Measurements from ENCODE around the gene NTN5.
"Not testable (repeated sequence)": the region's sequence is repeated elsewhere in the genome, so short reads cannot be mapped to it uniquely, and the experiment has no call there.

The NTN5 gene

DNA sequence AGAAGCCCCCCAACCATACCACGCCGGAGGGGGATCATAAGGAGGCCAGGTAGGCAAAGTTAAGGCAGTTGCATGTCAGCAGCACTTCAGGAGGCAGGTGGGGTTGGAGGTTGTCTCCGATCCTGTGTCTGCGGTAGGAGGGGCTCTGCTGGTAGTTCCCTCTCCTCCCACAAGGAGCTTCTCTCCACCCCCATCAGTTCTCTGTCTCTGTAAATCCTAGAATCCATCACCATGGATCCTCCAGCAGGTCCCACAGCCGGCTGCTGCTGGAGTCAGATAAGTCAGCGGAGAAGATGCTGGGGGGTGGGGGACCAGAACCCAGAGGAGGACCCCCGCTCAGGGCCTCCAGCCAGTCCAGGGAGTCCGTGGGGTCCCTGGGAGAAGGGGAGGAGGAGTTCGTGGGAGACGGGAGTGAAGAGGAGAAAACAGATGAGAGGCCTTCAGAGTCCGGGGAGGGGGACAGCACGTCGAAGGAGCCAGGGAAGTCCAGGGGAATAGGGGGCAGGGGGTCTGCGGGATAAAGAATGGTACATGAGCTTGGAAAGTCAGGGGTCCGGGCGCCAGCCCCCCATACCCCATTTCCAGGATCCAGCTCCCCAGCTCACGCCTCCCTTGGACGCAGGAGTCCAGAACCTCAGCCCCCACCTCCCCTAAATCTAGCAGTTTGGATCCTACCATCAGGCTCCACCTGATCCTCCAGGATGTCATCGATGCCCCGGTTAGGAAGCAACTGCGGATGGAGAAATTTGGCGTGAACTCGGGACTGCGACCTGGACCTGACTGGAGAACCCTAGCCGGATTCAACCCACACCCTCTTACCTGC is 40.4 kb upstream of the NTN5 start:
- H3K4me3 ChIP-seq (ENCODE audit: low read length), result peak overlapping the region; percentile 70
- TF ChIP-seq ZNF274 (IDR thresholded peaks at IDR 0.05; ENCODE audit: low read depth, low read length), result no peak

DNA sequence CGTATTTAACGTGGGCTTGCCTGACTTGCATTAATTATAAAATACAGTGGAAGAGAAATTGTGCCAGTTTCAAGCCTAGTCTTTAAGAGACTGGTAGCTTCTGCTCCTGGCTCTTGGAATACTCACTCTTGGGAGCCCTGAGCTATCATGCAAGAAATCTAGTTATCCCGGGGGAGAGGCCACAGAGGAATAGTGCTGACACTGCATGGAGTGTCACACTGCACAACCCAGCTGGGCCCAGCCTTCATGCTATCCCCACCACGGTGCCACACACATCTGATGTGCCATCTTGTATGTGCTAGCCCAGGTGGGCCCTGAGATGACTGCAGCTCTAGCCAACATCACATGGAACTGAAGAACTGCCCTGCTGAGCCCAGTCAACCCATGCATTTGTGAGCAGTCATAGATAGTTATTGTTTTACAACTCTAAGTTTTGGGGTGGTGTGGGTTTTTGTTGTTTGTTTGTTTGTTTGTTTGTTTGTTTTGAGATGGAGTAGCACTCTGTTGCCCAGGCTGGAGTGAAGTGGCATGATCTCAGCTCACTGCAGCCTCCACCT is 38.4 kb upstream of the NTN5 start:
- no peak overlapping the region for H3K4me3 ChIP-seq (ENCODE audit: low read length)
- TF ChIP-seq ZNF274 (IDR thresholded peaks at IDR 0.05; ENCODE audit: low read depth, low read length), result no peak

DNA sequence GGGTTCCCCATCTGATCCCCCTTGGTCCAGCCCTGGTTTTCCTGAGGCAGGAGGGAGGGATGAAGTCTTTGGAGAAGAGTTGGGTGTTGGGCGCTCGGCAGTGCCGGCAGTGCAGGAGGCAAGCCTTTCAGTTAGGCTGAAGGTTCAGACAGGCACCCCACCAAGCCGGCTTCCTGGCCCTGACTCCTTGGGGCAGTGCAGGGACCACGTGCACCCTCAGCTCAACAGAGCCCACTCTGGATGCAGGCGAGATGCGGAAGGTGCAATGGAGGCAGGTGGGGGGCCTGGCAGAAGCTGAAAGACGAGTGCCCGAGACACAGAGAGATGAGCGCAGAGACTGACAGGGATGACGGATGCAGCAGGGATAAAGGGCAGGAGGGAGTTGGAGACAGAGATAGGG is 35.7 kb upstream of the NTN5 start:
- no peak overlapping the region for H3K4me3 ChIP-seq (ENCODE audit: low read length)
- TF ChIP-seq ZNF274 (IDR thresholded peaks at IDR 0.05; ENCODE audit: low read depth, low read length), result no peak

DNA sequence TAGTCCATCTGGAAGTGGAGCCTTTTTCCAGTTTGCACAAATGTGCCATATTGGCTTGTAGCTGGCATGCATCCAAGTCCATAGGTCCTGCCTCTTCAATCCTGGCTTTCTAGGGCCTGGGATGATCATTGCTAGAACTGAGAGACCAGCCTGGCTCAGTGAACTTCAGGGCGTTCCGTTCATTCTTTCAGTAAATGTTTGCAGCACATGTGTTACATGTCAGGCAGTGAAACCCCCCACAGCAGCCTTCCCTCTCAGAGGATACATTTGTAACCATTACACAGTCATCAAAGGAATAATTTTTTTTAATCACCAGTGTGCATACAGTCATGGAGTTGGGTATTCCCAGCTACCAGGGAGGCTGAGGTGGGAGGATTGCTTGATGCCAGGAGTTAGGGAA is 32.6 kb upstream of the NTN5 start:
- no peak overlapping the region for H3K4me3 ChIP-seq (ENCODE audit: low read length)
- TF ChIP-seq ZNF274 (IDR thresholded peaks at IDR 0.05; ENCODE audit: low read depth, low read length), result no peak

DNA sequence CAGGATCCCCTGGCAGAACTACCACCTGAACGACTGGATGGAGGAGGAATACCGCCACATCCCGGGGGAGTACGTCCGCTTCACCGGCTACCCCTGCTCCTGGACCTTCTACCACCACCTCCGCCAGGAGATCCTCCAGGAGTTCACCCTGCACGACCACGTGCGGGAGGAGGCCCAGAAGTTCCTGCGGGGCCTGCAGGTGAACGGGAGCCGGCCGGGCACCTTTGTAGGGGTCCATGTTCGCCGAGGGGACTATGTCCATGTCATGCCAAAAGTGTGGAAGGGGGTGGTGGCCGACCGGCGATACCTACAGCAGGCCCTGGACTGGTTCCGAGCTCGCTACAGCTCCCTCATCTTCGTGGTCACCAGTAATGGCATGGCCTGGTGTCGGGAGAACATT is 30.5 kb upstream of the NTN5 start:
- H3K4me3 ChIP-seq (ENCODE audit: low read length), result no peak overlapping the region
- no peak for TF ChIP-seq ZNF274 (IDR thresholded peaks at IDR 0.05; ENCODE audit: low read depth, low read length)

DNA sequence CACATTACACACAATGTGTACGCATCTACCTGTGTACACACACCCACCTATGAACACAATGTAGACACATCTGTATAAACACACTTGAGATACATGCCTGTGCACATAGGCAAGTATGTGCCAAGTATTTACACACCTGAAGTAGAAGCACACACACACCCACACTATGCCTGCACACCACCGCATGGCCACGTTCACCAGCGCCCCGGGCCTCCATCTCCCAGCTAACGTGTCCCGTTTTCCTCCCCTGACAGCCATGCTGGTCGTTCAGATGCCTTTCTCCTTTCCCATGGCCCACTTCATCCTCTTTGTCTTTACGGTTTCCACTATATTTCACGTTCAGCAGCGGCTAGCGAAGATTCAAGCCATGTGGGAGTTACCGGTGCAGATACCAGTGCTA is 29.9 kb upstream of the NTN5 start:
- no peak overlapping the region for H3K4me3 ChIP-seq (ENCODE audit: low read length)
- TF ChIP-seq ZNF274 (IDR thresholded peaks at IDR 0.05; ENCODE audit: low read depth, low read length), result no peak

DNA sequence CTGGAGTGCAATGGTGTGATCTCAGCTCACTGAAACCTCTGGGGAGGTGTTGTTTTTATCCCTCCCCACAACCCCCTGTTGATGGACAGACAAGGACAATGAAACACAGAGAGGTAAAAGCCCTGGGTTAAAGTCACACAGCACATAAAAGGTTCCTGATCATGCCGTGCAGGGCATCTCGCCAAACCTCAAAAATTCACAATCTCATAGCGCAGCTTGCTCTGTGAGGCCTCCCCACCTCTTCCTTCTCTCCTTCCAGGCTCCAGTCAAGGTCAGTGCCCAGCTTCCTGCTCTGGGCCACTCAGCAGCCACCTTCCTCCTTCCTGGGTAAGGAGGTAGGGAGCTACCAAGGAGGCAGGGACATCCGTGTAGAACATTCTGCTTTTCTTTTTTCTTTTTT is 25.2 kb upstream of the NTN5 start:
- no peak for TF ChIP-seq ZNF274 (IDR thresholded peaks at IDR 0.05; ENCODE audit: low read depth, low read length)
- H3K4me3 ChIP-seq (ENCODE audit: low read length), result no peak overlapping the region

DNA sequence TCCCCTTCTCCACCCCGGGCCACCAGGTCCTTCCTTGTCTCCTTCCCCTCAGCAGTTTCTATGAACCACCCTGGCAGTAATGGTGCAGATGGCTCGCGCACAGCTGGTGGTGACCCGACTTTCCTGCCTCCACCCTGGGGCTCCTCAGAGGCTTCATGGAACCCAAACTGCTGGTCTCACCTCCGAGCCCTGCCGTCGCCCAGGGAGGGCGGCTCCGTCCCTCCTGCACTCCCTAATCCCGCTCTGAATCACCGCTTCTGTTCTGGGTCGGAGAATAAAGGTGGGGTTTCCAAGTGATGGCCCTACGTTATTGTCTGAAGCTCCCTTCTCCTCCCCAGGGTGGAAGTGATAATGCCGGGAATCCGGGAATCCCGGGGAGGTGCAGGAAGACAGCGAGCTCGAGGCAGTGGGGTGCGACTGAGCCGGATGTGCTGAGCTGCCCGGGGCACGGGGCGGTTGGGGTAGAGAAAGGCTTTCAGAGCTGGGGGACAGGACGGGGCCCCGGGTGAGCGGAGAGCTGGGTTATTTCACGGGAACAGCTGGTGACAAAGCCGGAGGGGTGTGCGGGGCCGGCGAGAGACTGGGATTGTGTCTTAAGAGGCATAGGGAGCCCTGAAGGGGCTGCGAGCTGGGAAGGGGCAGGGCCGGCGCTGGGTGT is 23.7 kb upstream of the NTN5 start:
- TF ChIP-seq ZNF274 (IDR thresholded peaks at IDR 0.05; ENCODE audit: low read depth, low read length), result no peak
- H3K4me3 ChIP-seq (ENCODE audit: low read length), result no peak overlapping the region

DNA sequence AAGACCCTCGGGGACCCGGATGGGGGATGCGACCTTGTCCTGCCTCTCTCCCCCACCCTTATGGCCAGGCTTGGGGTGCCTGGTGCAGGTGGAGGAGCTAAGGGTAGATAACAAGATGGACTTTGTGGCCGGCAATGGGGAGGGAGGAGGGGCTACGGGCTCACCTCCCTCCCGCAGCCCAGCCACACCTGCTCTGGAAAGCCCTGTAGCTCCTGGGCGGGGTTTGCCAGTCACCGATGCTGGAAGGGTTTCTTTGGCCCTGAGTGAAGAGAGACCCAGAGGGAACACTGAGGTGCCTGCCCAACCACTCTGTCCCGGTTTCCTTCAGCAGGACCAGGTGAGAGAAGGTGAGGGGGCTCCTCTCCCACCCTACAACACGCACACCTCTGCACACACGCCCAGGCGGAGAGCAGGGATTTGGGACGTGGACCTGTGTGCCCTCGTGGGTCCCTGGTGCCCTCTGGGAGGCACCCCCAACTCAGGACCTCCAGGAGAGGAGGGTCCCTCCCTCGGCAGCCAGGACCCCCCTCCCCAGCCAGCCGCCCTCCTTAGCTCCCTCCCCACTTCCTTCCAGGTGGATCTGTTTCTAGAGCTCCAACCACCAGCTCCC is 23.0 kb upstream of the NTN5 start, which contains the start of gene FUT2:
TSS of gene FUT2 (plus strand) at position 229 of the 610 bp plus-strand sequence. CDS start 6,986 bp downstream, outside the sequence.
- no peak for TF ChIP-seq ZNF274 (IDR thresholded peaks at IDR 0.05; ENCODE audit: low read depth, low read length)
- H3K4me3 ChIP-seq (ENCODE audit: low read length), result no peak within 1 kb of the TSS

DNA sequence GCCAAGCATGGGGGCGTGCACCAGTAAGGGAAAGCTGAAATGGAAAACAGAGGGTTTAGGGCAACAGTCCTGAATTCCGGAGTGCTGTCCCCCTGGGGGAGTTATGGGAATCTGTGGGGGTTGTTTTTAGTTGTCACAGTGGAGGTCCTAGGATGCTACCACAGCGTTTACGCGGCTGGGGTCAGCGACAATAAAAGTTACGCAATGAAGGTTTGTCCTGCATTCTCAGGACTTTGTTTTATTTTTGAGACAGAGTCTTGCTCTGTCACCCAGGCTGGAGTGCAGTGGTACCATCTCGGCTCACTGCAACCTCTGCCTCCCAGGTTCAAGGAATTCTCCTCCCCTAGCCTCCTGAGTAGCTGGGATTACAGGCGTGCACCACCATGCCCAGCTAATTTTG is 20.8 kb upstream of the NTN5 start:
- not testable (repeated sequence) for H3K4me3 ChIP-seq (ENCODE audit: low read length)

DNA sequence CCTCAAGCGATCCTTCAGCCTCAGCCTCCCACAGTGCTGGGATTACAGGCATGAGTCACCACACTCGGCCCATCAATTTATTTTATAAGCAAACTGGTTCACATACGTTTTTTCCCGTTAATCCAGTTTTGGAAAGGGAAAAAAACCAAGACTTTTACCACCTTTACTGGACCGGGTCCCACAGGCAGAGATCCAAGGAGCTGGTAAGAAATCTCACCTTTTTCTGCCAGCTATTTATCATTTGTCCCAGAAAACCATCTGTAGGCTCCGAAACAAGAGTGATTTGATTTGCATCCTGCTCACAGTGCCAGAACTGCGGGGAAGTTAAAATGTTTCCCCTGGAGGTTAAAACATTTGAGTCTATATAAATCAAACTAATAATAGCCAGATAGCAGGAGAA is 16.6 kb upstream of the NTN5 start:
- no peak overlapping the region for H3K4me3 ChIP-seq (ENCODE audit: low read length)
- no peak for TF ChIP-seq ZNF274 (IDR thresholded peaks at IDR 0.05; ENCODE audit: low read depth, low read length)

DNA sequence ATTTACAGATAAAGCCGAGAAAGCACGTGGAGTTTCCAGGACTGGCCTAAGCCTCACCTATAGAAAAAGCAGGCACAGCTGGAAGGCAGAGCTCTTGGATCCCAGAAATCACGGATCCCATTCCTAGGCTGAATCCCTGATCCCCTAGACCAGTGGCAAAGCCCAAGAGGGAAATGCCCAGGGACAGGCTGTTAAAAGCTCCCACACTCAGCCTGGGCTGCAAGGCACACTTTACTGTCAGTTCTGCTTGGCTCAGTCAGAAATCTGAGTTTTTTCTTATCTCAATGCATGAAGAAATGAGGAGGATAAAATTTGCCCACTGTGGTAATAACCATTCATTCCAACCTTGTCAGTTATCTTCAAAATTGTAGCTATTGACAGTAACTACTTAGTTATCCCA is 15.0 kb upstream of the NTN5 start:
- TF ChIP-seq ZNF274 (IDR thresholded peaks at IDR 0.05; ENCODE audit: low read depth, low read length), result no peak
- no peak overlapping the region for H3K4me3 ChIP-seq (ENCODE audit: low read length)

DNA sequence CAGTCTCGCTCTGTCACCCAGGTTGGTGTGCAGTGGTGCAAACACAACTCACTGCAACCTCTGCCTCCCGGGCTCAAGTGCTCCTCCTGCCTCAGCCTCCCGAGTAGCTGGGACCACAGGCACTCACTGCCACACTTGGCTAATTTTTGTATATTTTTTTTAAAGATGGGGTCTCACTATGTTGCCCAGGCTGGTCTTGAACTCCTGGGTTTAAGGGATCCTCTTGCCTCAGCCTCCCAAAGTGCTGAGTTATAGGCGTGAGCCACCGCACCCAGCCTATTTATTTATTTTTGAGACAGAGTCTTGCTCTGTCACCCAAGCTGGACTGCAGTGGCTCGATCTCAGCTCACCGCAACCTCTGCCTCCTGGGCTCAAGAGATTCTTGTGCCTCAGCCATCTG is 13.8 kb upstream of the NTN5 start:
- not testable (repeated sequence) for H3K4me3 ChIP-seq (ENCODE audit: low read length)

DNA sequence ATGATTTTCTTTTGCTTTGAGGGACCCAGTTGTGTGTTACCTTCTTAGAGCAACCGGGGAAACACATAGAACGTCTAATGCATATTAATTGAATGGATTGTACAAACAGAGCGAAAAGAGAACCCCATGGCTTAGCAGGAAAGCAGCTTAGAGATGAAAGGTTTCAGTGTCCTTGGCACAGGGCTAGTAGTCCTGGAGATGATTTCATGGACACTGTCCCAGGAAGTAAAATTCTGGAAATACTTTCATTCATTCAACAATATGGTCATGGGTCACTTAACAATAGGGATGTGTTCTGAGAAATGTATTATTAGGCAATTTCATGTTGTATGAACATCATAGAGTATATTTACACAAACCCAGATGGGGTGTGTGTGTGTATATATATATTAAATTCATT is 13.3 kb upstream of the NTN5 start:
- TF ChIP-seq ZNF274 (IDR thresholded peaks at IDR 0.05; ENCODE audit: low read depth, low read length), result no peak

DNA sequence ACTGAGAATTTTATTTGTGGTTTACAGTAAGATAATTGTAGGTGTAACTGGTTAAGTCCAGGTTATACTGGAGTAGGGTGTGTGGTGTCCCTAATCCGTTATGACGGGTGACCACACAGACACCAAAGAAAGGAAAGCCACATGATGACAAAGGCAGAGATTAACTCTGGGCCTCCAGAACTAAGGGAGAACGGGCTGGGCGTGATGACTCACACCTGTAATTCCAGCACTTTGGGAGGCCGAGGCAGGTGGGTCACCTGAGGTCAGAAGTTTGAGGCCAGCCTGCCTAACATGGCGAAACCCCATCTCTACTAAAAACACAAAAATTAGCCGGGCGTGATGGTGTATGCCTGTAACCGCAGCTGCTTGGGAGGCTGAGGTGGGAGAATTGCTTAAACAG is 12.8 kb upstream of the NTN5 start:
- no peak for TF ChIP-seq ZNF274 (IDR thresholded peaks at IDR 0.05; ENCODE audit: low read depth, low read length)

More for the DNA sequence above, 13.3 kb upstream of the NTN5 start:
- no peak overlapping the region for H3K4me3 ChIP-seq (ENCODE audit: low read length)

More for the DNA sequence above, 12.8 kb upstream of the NTN5 start:
- no peak overlapping the region for H3K4me3 ChIP-seq (ENCODE audit: low read length)
